H9 (cell line): ENCODE measurements around the gene MYO1D. TPM values are rescaled to one million over a fixed set of nuclear protein-coding genes. Genes with fewer than 3 reads are reported as not detected.

Experiments used
- DNase-seq: peaks from one replicate; pipeline ENCODE4 v3.0.0-alpha.2; 2017
- H2AFZ ChIP-seq: one replicate; pipeline ENCODE4 v1.6.1; 2013; ENCODE audit warnings: mild to moderate bottlenecking, low read length, control low read depth, moderate library complexity
- H2AK5ac ChIP-seq: 2 replicates; pipeline ENCODE4 v1.6.1; 2013; ENCODE audit warnings: low read length, control low read depth, mixed read lengths; ENCODE audit not compliant: insufficient read length
- H2BK120ac ChIP-seq: one replicate; pipeline ENCODE4 v1.6.1; 2013; ENCODE audit warnings: low read depth, mild to moderate bottlenecking, low read length, control low read depth, inconsistent platforms; ENCODE audit not compliant: poor library complexity, severe bottlenecking
- H2BK12ac ChIP-seq: 2 replicates; pipeline ENCODE4 v1.6.1; 2013; ENCODE audit warnings: low read length, control low read depth, mixed read lengths, low read depth; ENCODE audit not compliant: insufficient read length
- H2BK15ac ChIP-seq: 2 replicates; pipeline ENCODE4 v1.6.1; 2013; ENCODE audit warnings: low read depth, low read length, control low read depth
- H2BK20ac ChIP-seq: one replicate; pipeline ENCODE4 v1.6.1; 2013; ENCODE audit warnings: low read depth, mild to moderate bottlenecking, low read length, control low read depth, inconsistent platforms; ENCODE audit not compliant: poor library complexity, severe bottlenecking
- H2BK5ac ChIP-seq: 2 replicates; pipeline ENCODE4 v1.6.1; 2013; ENCODE audit warnings: low read length, control low read depth, mixed read lengths; ENCODE audit not compliant: insufficient read length
- H3K14ac ChIP-seq: 2 replicates; pipeline ENCODE4 v1.6.1; 2013; ENCODE audit warnings: low read length, control low read depth; ENCODE audit not compliant: insufficient read depth
- H3K18ac ChIP-seq: 2 replicates; pipeline ENCODE4 v1.6.1; 2013; ENCODE audit warnings: low read depth, mild to moderate bottlenecking, mixed read lengths, low read length, control low read depth; ENCODE audit not compliant: insufficient read length
- H3K23ac ChIP-seq: 2 replicates; pipeline ENCODE4 v1.6.1; 2013; ENCODE audit warnings: low read length, control low read depth, mixed read lengths, low read depth; ENCODE audit not compliant: insufficient read length
- H3K23me2 ChIP-seq: 2 replicates; pipeline ENCODE4 v1.6.1; 2013; ENCODE audit warnings: low read depth, mild to moderate bottlenecking, mixed read lengths, low read length, control low read depth; ENCODE audit not compliant: insufficient read length, poor library complexity, severe bottlenecking
- H3K27ac ChIP-seq: 2 replicates; pipeline ENCODE4 v1.5.1; 2013; ENCODE audit warnings: low read length, control low read depth, mixed read lengths, low read depth; ENCODE audit not compliant: insufficient read length
- H3K27me3 ChIP-seq: 2 replicates; pipeline ENCODE4 v1.6.1; 2013; ENCODE audit warnings: low read length, control low read depth, inconsistent platforms; ENCODE audit not compliant: insufficient read depth
- H3K4ac ChIP-seq: 2 replicates; pipeline ENCODE4 v1.6.1; 2013; ENCODE audit warnings: low read depth, mild to moderate bottlenecking, control low read depth, inconsistent platforms, low read length, moderate library complexity
- H3K4me1 ChIP-seq: 2 replicates; pipeline ENCODE4 v1.6.1; 2013; ENCODE audit warnings: low read length, control low read depth, inconsistent platforms; ENCODE audit not compliant: insufficient read depth
- H3K4me2 ChIP-seq: 2 replicates; pipeline ENCODE4 v1.6.1; 2013; ENCODE audit warnings: low read length, control low read depth, mixed read lengths; ENCODE audit not compliant: insufficient read length, insufficient read depth
- H3K56ac ChIP-seq: 2 replicates; pipeline ENCODE4 v1.6.1; 2013; ENCODE audit warnings: low read depth, mild to moderate bottlenecking, mixed read lengths, low read length, control low read depth; ENCODE audit not compliant: insufficient read length
- H3K79me1 ChIP-seq: 2 replicates; pipeline ENCODE4 v1.6.1; 2013; ENCODE audit warnings: low read depth, mild to moderate bottlenecking, moderate library complexity, low read length, control low read depth, inconsistent platforms; ENCODE audit not compliant: insufficient read depth, poor library complexity, severe bottlenecking
- H3K79me2 ChIP-seq: 2 replicates; pipeline ENCODE4 v1.6.1; 2013; ENCODE audit warnings: low read length, control low read depth, inconsistent platforms; ENCODE audit not compliant: insufficient read depth
- H3K9ac ChIP-seq: 2 replicates; pipeline ENCODE4 v1.6.1; 2013; ENCODE audit warnings: low read length, control low read depth, mixed read lengths; ENCODE audit not compliant: insufficient read length; ENCODE audit errors: extremely low read depth
- H3K9me3 ChIP-seq: one replicate; pipeline ENCODE4 v1.6.1; 2013; ENCODE audit warnings: low read depth, low read length, inconsistent platforms; ENCODE audit not compliant: control insufficient read depth
- H3T11ph ChIP-seq: one replicate; pipeline ENCODE4 v1.6.1; 2013; ENCODE audit warnings: mild to moderate bottlenecking, low read length, control low read depth, inconsistent platforms
- H4K20me1 ChIP-seq: one replicate; pipeline ENCODE4 v1.6.1; 2013; ENCODE audit not compliant: control insufficient read depth, insufficient read length, insufficient read depth
- H4K5ac ChIP-seq: 2 replicates; pipeline ENCODE4 v1.6.1; 2013; ENCODE audit warnings: low read depth, mild to moderate bottlenecking, mixed read lengths, low read length, control low read depth; ENCODE audit not compliant: insufficient read length
- H4K8ac ChIP-seq: replicated peaks from 2 replicates; pipeline ENCODE4 v1.6.1; 2013; ENCODE audit warnings: low read length, control low read depth, mixed read lengths, low read depth; ENCODE audit not compliant: insufficient read length
- H4K91ac ChIP-seq: 2 replicates; pipeline ENCODE4 v1.6.1; 2013; ENCODE audit warnings: low read depth, mild to moderate bottlenecking, moderate library complexity, mixed read lengths, low read length, control low read depth; ENCODE audit not compliant: insufficient read length
- H3K27ac Mint-ChIP-seq, 3 experiments: 2 replicates in 2 of 3; 3 replicates in 1 of 3; pipeline ENCODE4 v1.8.0; 2020 to 2021; ENCODE audit warnings: mixed read lengths in 3 of 3, mild to moderate bottlenecking in 1 of 3, moderate library complexity in 1 of 3
- H3K27me3 Mint-ChIP-seq: 2 replicates; pipeline ENCODE4 v1.8.0; 2021; ENCODE audit warnings: low read depth, mild to moderate bottlenecking, moderate library complexity, mixed read lengths
- H3K36me3 Mint-ChIP-seq, 3 experiments: 2 replicates in 2 of 3; 3 replicates in 1 of 3; pipeline ENCODE4 v1.8.0; 2020 to 2021; ENCODE audit warnings: low read depth in 3 of 3, mixed read lengths in 3 of 3; ENCODE audit not compliant: insufficient read depth in 1 of 3
- H3K4me1 Mint-ChIP-seq, 2 experiments: 2 replicates each; pipeline ENCODE4 v1.8.0; 2020; ENCODE audit warnings: mixed read lengths in 2 of 2
- H3K4me3 Mint-ChIP-seq, 2 experiments: 2 replicates in 1 of 2; 3 replicates in 1 of 2; pipeline ENCODE4 v1.8.0; 2020 to 2021; ENCODE audit warnings: mild to moderate bottlenecking in 2 of 2, mixed read lengths in 2 of 2, moderate library complexity in 1 of 2
- H3K9me3 Mint-ChIP-seq, 2 experiments: 2 replicates in 1 of 2; 3 replicates in 1 of 2; pipeline ENCODE4 v1.8.0; 2020; ENCODE audit warnings: mild to moderate bottlenecking in 2 of 2, mixed read lengths in 2 of 2, moderate library complexity in 1 of 2
- WGBS: extraction: QIAGEN DNeasy Blood & Tissue Kit; methylation state at CpG from one replicate; pipeline ENCODE4 v1.1.7; 2013; ENCODE audit warnings: missing lambda C conversion rate, low lambda C conversion rate, mixed read lengths; ENCODE audit not compliant: insufficient read length; ENCODE audit errors: extremely low coverage; 5-methylcytosine and 5-hydroxymethylcytosine counted together
- total RNA-seq: library from RNA; stranded (reverse); gene quantifications from 2 replicates; pipeline ENCODE4 v1.2.1, GENCODE V29; 2021
- TF ChIP-seq, protein P1 (sequence below): fragments of 200-600 bp; sonication (generic); conservative IDR thresholded peaks from 3 replicates; pipeline ENCODE4 v1.8.0; 2021; ENCODE audit warnings: antibody characterized with exemption, mild to moderate bottlenecking

MYO1D gene
- total RNA-seq, 1 experiment from 2014 or later: 19.0 TPM

DNA sequence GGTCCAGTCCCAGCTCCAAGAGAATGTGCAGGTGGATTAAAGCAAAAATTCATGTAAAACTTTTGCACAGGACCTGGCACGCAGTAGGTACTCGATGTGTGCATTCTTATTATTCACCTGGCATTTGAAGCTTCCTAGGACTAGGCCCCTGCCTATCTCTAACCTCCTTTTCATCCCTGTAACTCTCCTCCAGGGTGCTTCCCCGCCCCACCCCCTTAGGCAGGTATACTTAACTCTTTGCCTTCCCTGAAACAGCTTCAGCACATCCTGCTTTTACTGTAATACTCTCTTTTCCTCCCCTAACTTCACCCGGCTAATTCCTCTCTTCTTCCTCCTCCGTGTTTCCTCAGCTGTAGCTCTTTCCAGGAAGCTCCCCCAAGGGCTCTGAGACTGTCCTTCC lies 335.3 kb downstream of the MYO1D start:
- Histone ChIP-seq H3K27ac (no peak overlapping the region), H2AFZ (no peak overlapping the region), H4K8ac (no peak overlapping the region), H3K79me2 (no peaks in the 10 kb centered on the region), H2AK5ac (no peak overlapping the region), H3K4me2 (no peak overlapping the region), H3T11ph (no peak overlapping the region), H3K4me1 (peaks cover 3% of the 10 kb centered on the region; the same call in 1 of the 2 replicates), H4K91ac (no peak overlapping the region), H3K27me3 (no peaks in the 10 kb centered on the region), H3K9me3 (no peaks in the 10 kb centered on the region), H3K18ac (no peak overlapping the region), H3K23me2 (no peaks in the 10 kb centered on the region), H3K23ac (no peak overlapping the region), H2BK120ac (no peak overlapping the region), H3K9ac (no peak overlapping the region), H3K14ac (no peak overlapping the region), H4K20me1 (no peaks in the 10 kb centered on the region), H3K4ac (no peak overlapping the region; the same call in 1 of the 2 replicates), H4K5ac (no peak overlapping the region), H3K79me1 (no peaks in the 10 kb centered on the region), H2BK20ac (no peak overlapping the region), H2BK15ac (no peak overlapping the region), H2BK5ac (no peak overlapping the region), H3K56ac (no peak overlapping the region), H2BK12ac (no peak overlapping the region)
- Mint-ChIP-seq H3K4me3 (no peak overlapping the region), H3K4me1 (peaks cover 29 to 33% of the 10 kb centered on the region in 2 experiments), H3K27me3 (no peaks in the 10 kb centered on the region), H3K36me3 (peaks cover 4 to 9% (median 8%) of the 10 kb centered on the region in 3 experiments; a peak in 5 of 7 replicates), H3K27ac (no peak overlapping the region), H3K9me3 (peaks cover 2 to 4% of the 10 kb centered on the region in 2 experiments; a peak in 2 of 5 replicates)
- no peak for DNase-seq
- no CpG with 5 or more reads among the region's 5 CpGs for WGBS
- TF ChIP-seq, protein P1, sequence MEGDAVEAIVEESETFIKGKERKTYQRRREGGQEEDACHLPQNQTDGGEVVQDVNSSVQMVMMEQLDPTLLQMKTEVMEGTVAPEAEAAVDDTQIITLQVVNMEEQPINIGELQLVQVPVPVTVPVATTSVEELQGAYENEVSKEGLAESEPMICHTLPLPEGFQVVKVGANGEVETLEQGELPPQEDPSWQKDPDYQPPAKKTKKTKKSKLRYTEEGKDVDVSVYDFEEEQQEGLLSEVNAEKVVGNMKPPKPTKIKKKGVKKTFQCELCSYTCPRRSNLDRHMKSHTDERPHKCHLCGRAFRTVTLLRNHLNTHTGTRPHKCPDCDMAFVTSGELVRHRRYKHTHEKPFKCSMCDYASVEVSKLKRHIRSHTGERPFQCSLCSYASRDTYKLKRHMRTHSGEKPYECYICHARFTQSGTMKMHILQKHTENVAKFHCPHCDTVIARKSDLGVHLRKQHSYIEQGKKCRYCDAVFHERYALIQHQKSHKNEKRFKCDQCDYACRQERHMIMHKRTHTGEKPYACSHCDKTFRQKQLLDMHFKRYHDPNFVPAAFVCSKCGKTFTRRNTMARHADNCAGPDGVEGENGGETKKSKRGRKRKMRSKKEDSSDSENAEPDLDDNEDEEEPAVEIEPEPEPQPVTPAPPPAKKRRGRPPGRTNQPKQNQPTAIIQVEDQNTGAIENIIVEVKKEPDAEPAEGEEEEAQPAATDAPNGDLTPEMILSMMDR: no peak
